ENCODE measurements around the gene ABHD14A.

Gene ABHD14A

GRCh38 chr3:51963951-51964451, 10.9 kb upstream of the ABHD14A start:
- Histone ChIP-seq H3K4me3 (ENCODE audit: insufficient read depth, low read length, poor library complexity, severe bottlenecking) (no peak overlapping the region), H4K20me1 (ENCODE audit: low read depth, low read length) (no peaks in the 10 kb centered on the region), H3K4me2 (ENCODE audit: low read depth, low read length, poor library complexity, severe bottlenecking) (no peak overlapping the region)

DNA sequence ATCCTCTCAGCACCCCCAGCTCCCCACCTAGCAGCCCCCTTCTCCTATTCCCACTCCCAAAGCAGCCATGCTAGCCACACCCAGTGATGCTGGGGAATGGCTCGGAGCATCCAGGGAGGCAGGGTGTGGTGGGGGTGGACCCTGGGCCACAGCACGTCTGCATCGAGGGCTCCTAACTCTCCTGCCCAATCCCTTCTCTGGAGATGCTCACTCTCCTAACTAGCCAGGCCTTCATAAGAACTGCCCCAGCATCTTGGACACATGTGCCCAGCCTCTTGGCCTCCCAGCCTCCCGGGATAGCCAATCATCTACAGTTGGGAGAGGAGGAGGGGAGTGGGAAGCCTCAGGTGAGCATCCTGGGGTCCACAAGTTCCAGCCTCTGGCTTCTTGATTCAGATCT, 10.3 kb upstream of the ABHD14A start:
- Histone ChIP-seq H4K20me1 (ENCODE audit: low read depth, low read length) (no peaks in the 10 kb centered on the region), H3K4me2 (ENCODE audit: low read depth, low read length, poor library complexity, severe bottlenecking) (no peak overlapping the region), H3K4me3 (ENCODE audit: insufficient read depth, low read length, poor library complexity, severe bottlenecking) (no peak overlapping the region), H3K27me3 (ENCODE audit: low read length) (no peaks in the 10 kb centered on the region), H2AFZ (ENCODE audit: low read depth, low read length, severe bottlenecking) (no peak overlapping the region), H3K36me3 (ENCODE audit: low read length) (no peaks in the 10 kb centered on the region), H3K9me2 (replicated peaks; ENCODE audit: insufficient read depth, low read length) (no peaks in the 10 kb centered on the region), H3K9me3 (ENCODE audit: insufficient read depth, low read length) (no peaks in the 10 kb centered on the region), H3K27ac (ENCODE audit: low read depth, low read length) (no peak overlapping the region), H3K9ac (ENCODE audit: low read length) (no peak overlapping the region), H3K79me2 (ENCODE audit: insufficient read depth, low read length) (no peaks in the 10 kb centered on the region), H3F3A (ENCODE audit: insufficient read depth) (0 out of 2 replicates have a peak, but pooled peaks cover 7% of the 10 kb centered on the region)
- TF ChIP-seq EZH2phosphoT487 (conservative IDR thresholded peaks at IDR 0.05; ENCODE audit: low read length), result no peak
- TF ChIP-seq, protein P1, sequence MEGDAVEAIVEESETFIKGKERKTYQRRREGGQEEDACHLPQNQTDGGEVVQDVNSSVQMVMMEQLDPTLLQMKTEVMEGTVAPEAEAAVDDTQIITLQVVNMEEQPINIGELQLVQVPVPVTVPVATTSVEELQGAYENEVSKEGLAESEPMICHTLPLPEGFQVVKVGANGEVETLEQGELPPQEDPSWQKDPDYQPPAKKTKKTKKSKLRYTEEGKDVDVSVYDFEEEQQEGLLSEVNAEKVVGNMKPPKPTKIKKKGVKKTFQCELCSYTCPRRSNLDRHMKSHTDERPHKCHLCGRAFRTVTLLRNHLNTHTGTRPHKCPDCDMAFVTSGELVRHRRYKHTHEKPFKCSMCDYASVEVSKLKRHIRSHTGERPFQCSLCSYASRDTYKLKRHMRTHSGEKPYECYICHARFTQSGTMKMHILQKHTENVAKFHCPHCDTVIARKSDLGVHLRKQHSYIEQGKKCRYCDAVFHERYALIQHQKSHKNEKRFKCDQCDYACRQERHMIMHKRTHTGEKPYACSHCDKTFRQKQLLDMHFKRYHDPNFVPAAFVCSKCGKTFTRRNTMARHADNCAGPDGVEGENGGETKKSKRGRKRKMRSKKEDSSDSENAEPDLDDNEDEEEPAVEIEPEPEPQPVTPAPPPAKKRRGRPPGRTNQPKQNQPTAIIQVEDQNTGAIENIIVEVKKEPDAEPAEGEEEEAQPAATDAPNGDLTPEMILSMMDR (IDR thresholded peaks at IDR 0.05; ENCODE audit: insufficient read depth, low read length, poor library complexity, severe bottlenecking), result no peak

More at GRCh38 chr3:51963951-51964451, 10.9 kb upstream of the ABHD14A start:
- no peak for TF ChIP-seq EZH2phosphoT487 (conservative IDR thresholded peaks at IDR 0.05; ENCODE audit: low read length)
- TF ChIP-seq, protein P1 (IDR thresholded peaks at IDR 0.05; ENCODE audit: insufficient read depth, low read length, poor library complexity, severe bottlenecking), result no peak
- Histone ChIP-seq H2AFZ (ENCODE audit: low read depth, low read length, severe bottlenecking) (no peak overlapping the region), H3F3A (ENCODE audit: insufficient read depth) (0 out of 2 replicates have a peak, but pooled peaks cover 4% of the 10 kb centered on the region), H3K9me2 (replicated peaks; ENCODE audit: insufficient read depth, low read length) (no peaks in the 10 kb centered on the region), H3K9me3 (ENCODE audit: insufficient read depth, low read length) (no peaks in the 10 kb centered on the region), H3K27ac (ENCODE audit: low read depth, low read length) (no peak overlapping the region), H3K79me2 (ENCODE audit: insufficient read depth, low read length) (no peaks in the 10 kb centered on the region), H3K9ac (ENCODE audit: low read length) (no peak overlapping the region), H3K27me3 (ENCODE audit: low read length) (no peaks in the 10 kb centered on the region), H3K36me3 (ENCODE audit: low read length) (no peaks in the 10 kb centered on the region)

DNA sequence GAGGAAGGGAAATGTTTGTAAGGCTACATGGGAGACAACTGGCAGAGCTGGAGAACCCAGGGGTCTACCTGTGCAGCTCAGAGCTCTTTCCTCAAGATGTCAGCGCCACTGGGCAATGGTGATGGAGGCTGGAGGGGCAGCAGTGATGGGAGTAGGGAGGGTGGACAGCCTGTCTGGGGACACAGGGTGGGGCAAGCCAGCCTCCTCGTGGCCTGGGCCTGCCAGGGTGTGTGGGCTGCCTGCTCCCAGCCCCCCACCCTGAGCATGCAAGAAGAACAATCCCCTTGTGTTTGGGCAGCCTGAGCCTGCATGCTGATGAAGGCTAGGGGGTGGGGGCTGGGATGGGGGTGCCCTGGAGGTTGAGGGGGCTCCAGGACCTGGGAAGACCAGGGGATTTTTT, 8.8 kb upstream of the ABHD14A start:
- no peak overlapping the region for H3K4me3 ChIP-seq (ENCODE audit: insufficient read depth, low read length, poor library complexity, severe bottlenecking)
- TF ChIP-seq, protein P1 (IDR thresholded peaks at IDR 0.05; ENCODE audit: insufficient read depth, low read length, poor library complexity, severe bottlenecking), result no peak
- no peak for TF ChIP-seq EZH2phosphoT487 (conservative IDR thresholded peaks at IDR 0.05; ENCODE audit: low read length)
- H3K27ac ChIP-seq (ENCODE audit: low read depth, low read length), result no peak overlapping the region

More for the DNA sequence above, 8.8 kb upstream of the ABHD14A start:
- no peak overlapping the region for H3K9ac ChIP-seq (ENCODE audit: low read length)
- H3K9me3 ChIP-seq (ENCODE audit: insufficient read depth, low read length), result no peaks in the 10 kb centered on the region
- H3K4me2 ChIP-seq (ENCODE audit: low read depth, low read length, poor library complexity, severe bottlenecking), result no peak overlapping the region
- H3K27me3 ChIP-seq (ENCODE audit: low read length), result no peaks in the 10 kb centered on the region
- H3F3A ChIP-seq (ENCODE audit: insufficient read depth), result 0 out of 2 replicates have a peak, but pooled peaks cover 7% of the 10 kb centered on the region
- H2AFZ ChIP-seq (ENCODE audit: low read depth, low read length, severe bottlenecking), result no peak overlapping the region
- no peaks in the 10 kb centered on the region for H3K79me2 ChIP-seq (ENCODE audit: insufficient read depth, low read length)
- no peaks in the 10 kb centered on the region for H3K9me2 ChIP-seq (replicated peaks; ENCODE audit: insufficient read depth, low read length)
- no peaks in the 10 kb centered on the region for H3K36me3 ChIP-seq (ENCODE audit: low read length)
- no peaks in the 10 kb centered on the region for H4K20me1 ChIP-seq (ENCODE audit: low read depth, low read length)

All from SU-DHL-6 (cell line).